ENCODE data around the gene SENP3.
A peak's percentile ranks its signal among the peaks of the same experiment; 100 is the strongest.

The SENP3 gene

DNA sequence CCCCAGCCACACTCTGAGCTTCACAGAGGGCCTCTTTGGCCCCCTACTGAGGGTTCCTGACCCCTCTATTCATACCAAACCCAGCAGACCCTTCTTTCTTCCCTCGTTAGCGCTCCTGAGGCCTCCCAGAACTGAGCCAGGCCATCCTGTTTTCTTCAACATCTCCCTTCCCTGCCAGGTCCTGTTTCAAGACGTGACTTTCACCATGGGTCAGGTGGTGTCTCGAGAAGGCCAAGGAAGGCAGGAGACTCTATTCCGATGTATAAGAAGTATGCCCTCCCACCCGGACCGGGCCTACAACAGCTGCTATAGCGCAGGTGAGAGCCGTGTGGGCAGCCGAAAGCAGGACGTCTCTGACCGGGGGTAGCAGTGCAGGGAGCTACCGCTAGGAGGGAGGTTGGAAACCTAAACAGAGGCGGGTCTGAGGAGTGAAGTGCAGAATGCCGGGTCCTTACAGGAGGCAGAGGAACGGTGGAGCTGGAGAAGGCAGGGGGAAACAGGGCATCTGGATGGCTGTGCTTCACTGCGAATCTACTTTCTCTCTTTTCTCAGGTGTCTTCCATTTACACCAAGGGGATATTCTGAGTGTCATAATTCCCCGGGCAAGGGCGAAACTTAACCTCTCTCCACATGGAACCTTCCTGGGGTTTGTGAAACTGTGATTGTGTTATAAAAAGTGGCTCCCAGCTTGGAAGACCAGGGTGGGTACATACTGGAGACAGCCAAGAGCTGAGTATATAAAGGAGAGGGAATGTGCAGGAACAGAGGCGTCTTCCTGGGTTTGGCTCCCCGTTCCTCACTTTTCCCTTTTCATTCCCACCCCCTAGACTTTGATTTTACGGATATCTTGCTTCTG, 1.3 kb upstream of the SENP3 start:
- H3K4me3 ChIP-seq (ENCODE audit: low read depth, low read length): peak overlapping the region; percentile 22
- TF ChIP-seq, protein P1, sequence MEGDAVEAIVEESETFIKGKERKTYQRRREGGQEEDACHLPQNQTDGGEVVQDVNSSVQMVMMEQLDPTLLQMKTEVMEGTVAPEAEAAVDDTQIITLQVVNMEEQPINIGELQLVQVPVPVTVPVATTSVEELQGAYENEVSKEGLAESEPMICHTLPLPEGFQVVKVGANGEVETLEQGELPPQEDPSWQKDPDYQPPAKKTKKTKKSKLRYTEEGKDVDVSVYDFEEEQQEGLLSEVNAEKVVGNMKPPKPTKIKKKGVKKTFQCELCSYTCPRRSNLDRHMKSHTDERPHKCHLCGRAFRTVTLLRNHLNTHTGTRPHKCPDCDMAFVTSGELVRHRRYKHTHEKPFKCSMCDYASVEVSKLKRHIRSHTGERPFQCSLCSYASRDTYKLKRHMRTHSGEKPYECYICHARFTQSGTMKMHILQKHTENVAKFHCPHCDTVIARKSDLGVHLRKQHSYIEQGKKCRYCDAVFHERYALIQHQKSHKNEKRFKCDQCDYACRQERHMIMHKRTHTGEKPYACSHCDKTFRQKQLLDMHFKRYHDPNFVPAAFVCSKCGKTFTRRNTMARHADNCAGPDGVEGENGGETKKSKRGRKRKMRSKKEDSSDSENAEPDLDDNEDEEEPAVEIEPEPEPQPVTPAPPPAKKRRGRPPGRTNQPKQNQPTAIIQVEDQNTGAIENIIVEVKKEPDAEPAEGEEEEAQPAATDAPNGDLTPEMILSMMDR (IDR thresholded peaks at IDR 0.05; ENCODE audit: borderline replicate concordance, insufficient read depth, low read depth, low read length): peak; percentile 84

DNA sequence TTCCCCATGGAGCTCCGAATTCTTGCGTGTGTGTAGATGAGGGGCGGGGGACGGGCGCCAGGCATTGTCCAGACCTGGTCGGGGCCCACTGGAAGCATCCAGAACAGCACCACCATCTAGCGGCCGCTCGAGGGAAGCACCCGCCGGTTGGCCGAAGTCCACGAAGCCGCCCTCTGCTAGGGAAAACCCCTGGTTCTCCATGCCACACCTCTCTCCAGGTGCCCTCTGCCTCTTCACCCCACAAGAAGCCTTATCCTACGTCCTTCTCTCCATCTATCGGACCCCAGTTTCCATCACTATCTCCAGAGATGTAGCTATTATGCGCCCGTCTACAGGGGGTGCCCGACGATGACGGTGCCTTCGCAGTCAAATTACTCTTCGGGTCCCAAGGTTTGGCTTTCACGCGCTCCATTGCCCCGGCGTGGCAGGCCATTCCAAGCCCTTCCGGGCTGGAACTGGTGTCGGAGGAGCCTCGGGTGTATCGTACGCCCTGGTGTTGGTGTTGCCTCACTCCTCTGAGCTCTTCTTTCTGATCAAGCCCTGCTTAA, 617 bp upstream of the SENP3 start:
- H3K4me3 ChIP-seq (ENCODE audit: low read depth, low read length): peak overlapping the region; percentile 87
- TF ChIP-seq, protein P1 (IDR thresholded peaks at IDR 0.05; ENCODE audit: borderline replicate concordance, insufficient read depth, low read depth, low read length): peak; percentile 94

DNA sequence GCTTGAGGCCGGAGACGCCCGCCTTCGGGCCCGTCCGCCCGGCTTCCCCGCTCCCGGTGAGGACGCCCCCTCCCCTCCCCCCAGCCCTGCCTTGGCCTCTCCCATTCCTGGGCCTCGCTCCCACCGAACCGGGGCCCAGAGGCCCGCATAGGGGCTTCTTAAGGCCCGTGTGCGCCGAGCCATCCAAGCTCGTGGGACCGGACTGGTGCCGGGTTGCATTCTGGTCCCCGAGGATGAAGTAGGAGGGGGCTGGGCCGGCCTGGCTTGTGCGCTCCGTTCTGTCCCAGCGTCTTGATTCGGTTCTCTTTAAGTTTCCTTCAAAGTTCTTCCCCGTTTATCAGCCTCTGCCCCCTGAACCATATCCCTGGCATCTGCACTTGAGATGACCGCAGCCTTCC, 488 bp downstream of the SENP3 start:
- peak overlapping the region; percentile 87 for H3K4me3 ChIP-seq (ENCODE audit: low read depth, low read length)
- TF ChIP-seq, protein P1 (IDR thresholded peaks at IDR 0.05; ENCODE audit: borderline replicate concordance, insufficient read depth, low read depth, low read length): no peak

DNA sequence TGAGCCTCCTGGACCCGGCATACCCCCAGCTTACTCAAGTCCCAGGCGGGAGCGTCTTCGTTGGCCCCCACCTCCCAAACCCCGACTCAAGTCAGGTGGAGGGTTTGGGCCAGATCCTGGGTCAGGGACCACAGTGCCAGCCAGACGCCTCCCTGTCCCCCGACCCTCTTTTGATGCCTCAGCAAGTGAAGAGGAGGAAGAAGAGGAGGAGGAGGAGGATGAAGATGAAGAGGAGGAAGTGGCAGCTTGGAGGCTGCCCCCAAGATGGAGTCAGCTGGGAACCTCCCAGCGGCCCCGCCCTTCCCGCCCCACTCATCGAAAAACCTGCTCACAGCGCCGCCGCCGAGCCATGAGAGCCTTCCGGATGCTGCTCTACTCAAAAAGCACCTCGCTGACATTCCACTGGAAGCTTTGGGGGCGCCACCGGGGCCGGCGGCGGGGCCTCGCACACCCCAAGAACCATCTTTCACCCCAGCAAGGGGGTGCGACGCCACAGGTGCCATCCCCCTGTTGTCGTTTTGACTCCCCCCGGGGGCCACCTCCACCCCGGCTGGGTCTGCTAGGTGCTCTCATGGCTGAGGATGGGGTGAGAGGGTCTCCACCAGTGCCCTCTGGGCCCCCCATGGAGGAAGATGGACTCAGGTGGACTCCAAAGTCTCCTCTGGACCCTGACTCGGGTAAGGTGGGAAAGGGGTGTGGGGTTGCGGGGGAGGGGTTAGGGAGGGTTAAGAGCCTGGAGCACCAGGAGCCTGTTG, 1.6 kb downstream of the SENP3 start:
- TF ChIP-seq, protein P1 (IDR thresholded peaks at IDR 0.05; ENCODE audit: borderline replicate concordance, insufficient read depth, low read depth, low read length): no peak
- H3K4me3 ChIP-seq (ENCODE audit: low read depth, low read length): no peak overlapping the region

DNA sequence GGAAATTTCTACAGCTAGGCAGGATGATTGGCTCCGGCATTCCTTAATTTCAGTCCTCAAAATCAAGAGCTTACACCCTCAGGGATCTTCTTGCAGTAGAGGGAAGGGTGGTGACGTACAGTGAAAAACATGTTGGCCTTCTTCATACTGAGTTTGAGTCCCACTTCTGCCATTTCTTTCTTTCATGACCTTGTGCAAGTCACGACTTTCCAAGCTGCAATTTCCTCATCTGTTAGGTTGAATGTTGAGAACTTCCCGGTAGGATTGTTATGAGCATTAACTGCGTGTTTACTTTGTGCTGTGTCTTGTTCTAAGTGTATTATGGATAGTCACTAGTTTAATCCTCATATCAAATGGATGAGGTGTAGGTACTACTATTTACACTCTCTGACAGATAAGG, 7.9 kb downstream of the SENP3 start:
- TF ChIP-seq, protein P1 (IDR thresholded peaks at IDR 0.05; ENCODE audit: borderline replicate concordance, insufficient read depth, low read depth, low read length): no peak
- H3K4me3 ChIP-seq (ENCODE audit: low read depth, low read length): no peak overlapping the region

DNA sequence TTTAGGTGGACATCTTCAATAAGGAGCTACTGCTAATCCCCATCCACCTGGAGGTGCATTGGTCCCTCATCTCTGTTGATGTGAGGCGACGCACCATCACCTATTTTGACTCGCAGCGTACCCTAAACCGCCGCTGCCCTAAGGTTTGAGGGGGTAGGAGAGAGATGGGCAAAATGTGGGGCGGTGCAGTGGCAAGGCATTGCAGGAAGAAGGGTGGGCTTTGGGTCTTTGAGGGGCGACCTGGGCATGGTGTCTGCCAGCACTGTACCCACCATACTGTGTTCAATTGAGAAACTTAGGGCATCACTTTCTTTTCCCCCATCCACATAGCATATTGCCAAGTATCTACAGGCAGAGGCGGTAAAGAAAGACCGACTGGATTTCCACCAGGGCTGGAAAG, 8.6 kb downstream of the SENP3 start:
- TF ChIP-seq, protein P1 (IDR thresholded peaks at IDR 0.05; ENCODE audit: borderline replicate concordance, insufficient read depth, low read depth, low read length): no peak
- no peak overlapping the region for H3K4me3 ChIP-seq (ENCODE audit: low read depth, low read length)

Measured in GM12875 (cell line).